WERI-Rb-1 (cell line): ENCODE measurements around the gene OSMR.

ENCODE experiments used
- DNase-seq: peaks from one replicate; pipeline ENCODE4 v3.0.0-alpha.2; 2020
- H3K27ac ChIP-seq: fragments of 250-450 bp; sonication (Bioruptor Pico); 2 replicates; pipeline ENCODE4 v1.5.1; 2020; ENCODE audit warnings: mild to moderate bottlenecking, moderate library complexity
- H3K27me3 ChIP-seq: fragments of 250-450 bp; sonication (Bioruptor Pico); 2 replicates; pipeline ENCODE4 v1.5.1; 2021; ENCODE audit warnings: mild to moderate bottlenecking, low read depth, moderate library complexity; ENCODE audit not compliant: insufficient read depth, severe bottlenecking
- H3K36me3 ChIP-seq: fragments of 250-450 bp; sonication (Bioruptor Pico); 2 replicates; pipeline ENCODE4 v1.5.1; 2020; ENCODE audit warnings: mild to moderate bottlenecking, moderate library complexity
- H3K4me3 ChIP-seq: 2 replicates; pipeline ENCODE4 v1.5.1; 2011; ENCODE audit warnings: low read depth, mild to moderate bottlenecking, control low read depth, low read length
- H3K9me3 ChIP-seq: fragments of 250-450 bp; sonication (Bioruptor Pico); 2 replicates; pipeline ENCODE4 v1.5.1; 2021; ENCODE audit warnings: mild to moderate bottlenecking, moderate library complexity; ENCODE audit not compliant: severe bottlenecking
- TF ChIP-seq, protein P1 (sequence below): IDR thresholded peaks from 2 replicates; pipeline ENCODE4 v1.5.1; 2011; ENCODE audit warnings: low read depth, mild to moderate bottlenecking, control low read depth, inconsistent platforms, low read length

Gene OSMR

DNA sequence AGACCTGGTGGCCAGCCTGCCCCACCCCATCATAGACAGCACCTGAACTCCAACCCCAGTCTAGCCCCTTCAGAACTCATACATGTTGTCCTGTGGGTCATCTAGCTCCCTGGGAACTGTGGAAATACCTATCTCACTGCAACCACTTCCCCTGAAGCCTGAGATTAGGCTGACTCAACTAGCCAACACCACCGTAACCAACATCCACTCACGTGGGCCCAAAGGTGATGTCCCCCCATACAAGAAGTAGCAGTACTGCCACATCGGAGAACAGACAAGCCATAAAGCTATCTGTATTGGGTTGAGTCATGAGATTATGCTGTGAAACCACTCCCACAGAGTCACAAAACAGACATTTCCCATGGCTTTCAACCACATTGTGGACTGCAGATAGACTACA, 46.6 kb downstream of the OSMR start:
- no peak for DNase-seq
- TF ChIP-seq, protein P1, sequence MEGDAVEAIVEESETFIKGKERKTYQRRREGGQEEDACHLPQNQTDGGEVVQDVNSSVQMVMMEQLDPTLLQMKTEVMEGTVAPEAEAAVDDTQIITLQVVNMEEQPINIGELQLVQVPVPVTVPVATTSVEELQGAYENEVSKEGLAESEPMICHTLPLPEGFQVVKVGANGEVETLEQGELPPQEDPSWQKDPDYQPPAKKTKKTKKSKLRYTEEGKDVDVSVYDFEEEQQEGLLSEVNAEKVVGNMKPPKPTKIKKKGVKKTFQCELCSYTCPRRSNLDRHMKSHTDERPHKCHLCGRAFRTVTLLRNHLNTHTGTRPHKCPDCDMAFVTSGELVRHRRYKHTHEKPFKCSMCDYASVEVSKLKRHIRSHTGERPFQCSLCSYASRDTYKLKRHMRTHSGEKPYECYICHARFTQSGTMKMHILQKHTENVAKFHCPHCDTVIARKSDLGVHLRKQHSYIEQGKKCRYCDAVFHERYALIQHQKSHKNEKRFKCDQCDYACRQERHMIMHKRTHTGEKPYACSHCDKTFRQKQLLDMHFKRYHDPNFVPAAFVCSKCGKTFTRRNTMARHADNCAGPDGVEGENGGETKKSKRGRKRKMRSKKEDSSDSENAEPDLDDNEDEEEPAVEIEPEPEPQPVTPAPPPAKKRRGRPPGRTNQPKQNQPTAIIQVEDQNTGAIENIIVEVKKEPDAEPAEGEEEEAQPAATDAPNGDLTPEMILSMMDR, result no peak
- H3K27ac ChIP-seq, result no peak overlapping the region
- H3K9me3 ChIP-seq, result no peaks in the 10 kb centered on the region
- H3K4me3 ChIP-seq, result no peak overlapping the region
- no peaks in the 10 kb centered on the region for H3K36me3 ChIP-seq
- H3K27me3 ChIP-seq, result no peaks in the 10 kb centered on the region

DNA sequence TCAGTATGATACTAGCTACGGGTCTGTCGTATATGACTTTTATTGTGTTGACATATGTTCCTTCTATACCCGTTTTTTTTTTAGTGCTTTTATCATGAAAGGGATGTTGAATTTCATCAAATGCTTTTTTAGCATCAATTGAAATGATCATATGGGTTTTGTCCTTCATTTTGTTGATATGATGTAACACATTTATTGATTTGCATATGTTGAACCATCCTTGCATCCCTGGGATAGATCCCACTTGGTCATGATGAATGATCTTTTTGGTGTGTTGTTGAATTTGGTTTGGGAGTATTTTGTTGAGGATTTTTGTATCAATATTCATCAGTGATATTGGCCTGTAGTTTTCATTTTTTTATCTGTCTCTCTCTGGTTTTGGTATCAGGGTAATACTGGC, 50.9 kb downstream of the OSMR start:
- Histone ChIP-seq H3K9me3 (no peaks in the 10 kb centered on the region), H3K27me3 (no peaks in the 10 kb centered on the region), H3K36me3 (no peaks in the 10 kb centered on the region), H3K4me3 (no peak overlapping the region), H3K27ac (no peak overlapping the region)
- no peak for DNase-seq
- TF ChIP-seq, protein P1, result no peak

DNA sequence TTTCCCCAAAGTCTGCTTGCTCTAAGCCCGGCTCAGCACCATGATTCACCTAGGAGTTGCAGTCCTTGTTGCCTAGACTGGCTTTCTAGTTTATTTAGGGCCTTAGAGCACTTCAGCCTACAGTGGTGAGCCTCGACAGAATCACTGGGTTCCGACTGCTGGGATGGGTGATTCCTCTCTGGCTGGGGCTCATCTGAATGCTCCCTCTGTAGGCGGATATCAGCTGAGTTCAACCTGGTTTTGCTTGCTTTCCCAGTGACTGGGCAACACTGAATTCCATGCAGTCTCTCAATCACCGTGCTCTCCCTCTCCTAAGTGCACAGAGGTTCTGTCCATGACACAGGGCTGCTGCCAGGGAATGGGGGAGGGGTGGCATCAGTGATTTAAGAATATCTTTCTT, 54.1 kb downstream of the OSMR start:
- no peaks in the 10 kb centered on the region for H3K36me3 ChIP-seq
- TF ChIP-seq, protein P1, result no peak
- DNase-seq, result no peak
- no peaks in the 10 kb centered on the region for H3K27me3 ChIP-seq
- no peak overlapping the region for H3K27ac ChIP-seq
- peaks cover 3% of the 10 kb centered on the region for H3K9me3 ChIP-seq
- H3K4me3 ChIP-seq, result no peak overlapping the region

DNA sequence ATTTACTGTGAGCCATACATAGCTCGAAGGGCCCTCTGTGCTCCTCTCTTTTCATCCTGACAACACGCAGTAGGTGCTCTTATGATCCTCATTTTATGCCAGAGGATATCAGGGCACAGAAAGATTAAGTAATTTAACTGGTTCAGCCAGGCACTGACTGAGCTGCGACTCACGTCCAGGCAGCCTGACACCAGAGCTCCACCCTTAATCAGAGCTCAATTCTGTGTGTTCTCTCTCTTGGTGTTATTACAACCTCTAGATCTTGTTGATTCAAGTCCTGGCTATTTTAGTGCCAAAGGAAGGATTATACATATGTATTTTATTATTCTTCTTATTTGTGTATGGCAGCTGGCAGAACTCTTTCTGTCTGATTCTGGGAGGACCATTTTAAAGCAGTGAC, 59.7 kb downstream of the OSMR start:
- H3K27ac ChIP-seq, result no peak overlapping the region
- H3K27me3 ChIP-seq, result no peaks in the 10 kb centered on the region
- DNase-seq, result no peak
- H3K9me3 ChIP-seq, result peaks cover 3% of the 10 kb centered on the region
- H3K36me3 ChIP-seq, result no peaks in the 10 kb centered on the region
- no peak overlapping the region for H3K4me3 ChIP-seq
- TF ChIP-seq, protein P1, result no peak

DNA sequence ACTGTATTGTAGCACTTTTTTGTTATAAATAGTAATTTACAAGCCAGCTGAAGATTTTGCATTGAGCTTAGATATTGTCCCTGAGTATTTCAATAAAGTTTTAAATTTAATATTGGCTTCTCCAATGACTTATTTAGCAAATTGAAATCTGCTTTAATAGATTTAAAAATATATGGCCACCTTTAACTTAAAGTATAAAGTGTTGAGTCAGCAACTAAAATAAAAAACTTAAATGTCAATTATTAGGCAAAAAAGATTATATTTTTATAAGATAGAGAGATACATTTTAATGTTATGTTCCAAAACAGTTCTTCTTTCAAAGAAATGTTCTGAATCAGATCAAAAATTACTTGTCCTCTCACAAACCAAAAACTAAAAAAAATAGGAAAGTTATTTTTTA, 60.7 kb downstream of the OSMR start:
- no peak for DNase-seq
- Histone ChIP-seq H3K4me3 (no peak overlapping the region), H3K27ac (no peak overlapping the region), H3K9me3 (peaks cover 3% of the 10 kb centered on the region), H3K36me3 (no peaks in the 10 kb centered on the region), H3K27me3 (no peaks in the 10 kb centered on the region)
- TF ChIP-seq, protein P1, result no peak

DNA sequence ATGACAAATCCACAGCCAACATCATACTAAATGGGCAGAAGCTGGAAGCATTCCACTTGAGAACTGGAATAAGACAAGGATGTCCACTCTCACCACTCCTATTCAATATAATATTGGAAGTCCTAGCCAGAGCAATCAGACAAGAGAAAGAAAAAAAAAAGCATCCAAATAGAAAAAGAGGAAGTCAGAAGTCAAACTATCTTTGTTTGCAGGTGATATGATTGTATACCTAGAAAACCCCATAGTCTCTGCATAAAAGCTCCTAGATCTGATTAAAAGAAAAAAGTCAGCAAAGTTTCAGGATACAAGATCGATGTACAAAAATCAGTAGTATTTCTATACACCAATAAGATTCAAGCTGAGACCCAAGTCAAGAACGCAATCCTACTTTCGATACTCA, 66.1 kb downstream of the OSMR start:
- no peaks in the 10 kb centered on the region for H3K27me3 ChIP-seq
- DNase-seq, result no peak
- no peaks in the 10 kb centered on the region for H3K9me3 ChIP-seq
- no peaks in the 10 kb centered on the region for H3K36me3 ChIP-seq
- no peak overlapping the region for H3K4me3 ChIP-seq
- TF ChIP-seq, protein P1, result no peak
- no peak overlapping the region for H3K27ac ChIP-seq
